Right lobe of liver (tissue), 6 donors: ENCODE data around the gene CCDC28B. TPM values are rescaled to one million over a fixed set of nuclear protein-coding genes. Genes with fewer than 3 reads are reported as not detected.

Source experiments
- ATAC-seq, 4 donors: fragments of 200-7000 bp; cut with Tn5 transposase; one replicate each; pipeline ENCODE4 v1.9.1; 2020; ENCODE audit warnings: mild to moderate bottlenecking in 4 of 4, moderate library complexity in 4 of 4
- DNase-seq, 3 donors: peaks; one replicate each; pipeline ENCODE4 v3.0.0-alpha.2; 2020
- H3K27ac ChIP-seq, 3 donors: fragments of 200-600 bp; one replicate each; pipeline ENCODE4 v1.8.0; 2022
- H3K27me3 ChIP-seq, 2 donors: fragments of 200-600 bp; one replicate each; pipeline ENCODE4 v1.8.0; 2022
- H3K36me3 ChIP-seq, 4 donors: fragments of 200-600 bp; sonication (generic) in 1 of 4; one replicate each; pipeline versions ENCODE4 v1.5.1 to v1.8.0; 2017 to 2022; ENCODE audit warnings: control low read depth in 1 of 4
- H3K4me1 ChIP-seq, 4 donors: fragments of 200-600 bp; sonication (generic) in 1 of 4; one replicate each; pipeline versions ENCODE4 v1.5.1 to v1.8.0; 2017 to 2022; ENCODE audit warnings: control low read depth in 1 of 4
- H3K4me3 ChIP-seq, 3 donors: fragments of 200-600 bp; one replicate each; pipeline ENCODE4 v1.8.0; 2022
- H3K9me3 ChIP-seq, 4 donors: fragments of 200-600 bp; sonication (generic) in 1 of 4; one replicate each; pipeline versions ENCODE4 v1.5.1 to v1.8.0; 2017 to 2022; ENCODE audit warnings: control low read depth in 1 of 4
- CTCF ChIP-seq, 4 donors: fragments of 200-600 bp in 3 of 4; fragments of 450-650 bp in 1 of 4; IDR thresholded peaks; one replicate each; pipeline versions ENCODE4 v1.5.1 to v1.8.0; 2016 to 2022; ENCODE audit warnings: antibody characterized with exemption in 4 of 4, mild to moderate bottlenecking in 2 of 4
- POLR2A ChIP-seq: fragments of 450-650 bp; IDR thresholded peaks from one replicate; pipeline ENCODE4 v1.6.1; 2017; ENCODE audit warnings: antibody characterized with exemption, mild to moderate bottlenecking
- WGBS: methylation state at CpG from one replicate; pipeline ENCODE4 v1.1.6; 2018; ENCODE audit warnings: low coverage, low lambda C conversion rate; ENCODE audit not compliant: insufficient coverage; ENCODE audit errors: missing lambda C conversion rate; 5-methylcytosine and 5-hydroxymethylcytosine counted together
- intact Hi-C, 2 donors: fragments of 100-400 bp; cut with DNase I; formaldehyde crosslinking; loops; one replicate each; pipeline versions ENCODE4 v1.11.2 to v1.14.1; 2022
- total RNA-seq, 6 experiments: library from RNA; depleted of rRNA in 2 of 6; stranded (reverse); fragments of >200 nt in 2 of 6; fragmentation: NEBNext Ultra II Directional in 3 of 6; extraction: Animal tissue kit (Norgen Biotek cat#: 25700) in 3 of 6; gene quantifications; one replicate each; pipeline versions ENCODE4 v1.1.0 to v1.2.4, GENCODE V29; 2016 to 2023
- donor health status: DM: no; HTN: yes; CAD: no.
- donor health status: DM: no; HTN: no; CAD: no.
- donor health status: DM: no; HTN: no; CAD: no.
- donor health status: DM: no; HTN: yes; CAD: no.
- donor health status: DM: no; HTN: yes; CAD: no.

Gene CCDC28B
- total RNA-seq, 6 experiments from 2014 or later: 0.56 to 1.3 (median 0.68) TPM

- WGBS: 60% methylated on average over 1 of the region's 20 CpGs
- DNase-seq (no peak), ATAC-seq (no peak)
- TF ChIP-seq CTCF (IDR thresholded peaks at IDR 0.05) (no peak), POLR2A (no peak)
- Histone ChIP-seq H3K9me3 (no peaks in the 10 kb centered on the region), H3K36me3 (no peaks in the 10 kb centered on the region), H3K4me1 (peaks cover 0 to 13% (median 6%) of the 10 kb centered on the region in 4 donors), H3K27ac (peak overlapping the region in 1 of 3 donors; percentile 68), H3K27me3 (no peaks in the 10 kb centered on the region), H3K4me3 (peak overlapping the region; percentile 49 to 57 (median 54))
- intact Hi-C loops: loop anchor here in 1 of 2 donors (10.0 kb wide), 1 partner anchor 65 kb away; no protein-coding TSS in a partner anchor
These were observed 39.4 kb downstream of the CCDC28B start for GRCh38 chr1:32239790-32240139.

- H3K4me1 ChIP-seq: peaks cover 0 to 13% (median 6%) of the 10 kb centered on the region in 4 donors
- peak overlapping the region; percentile 52 to 68 (median 55) for H3K27ac ChIP-seq
- H3K4me3 ChIP-seq: peak overlapping the region; percentile 49 to 57 (median 54)
- WGBS: 4% methylated on average over 35 of the region's 62 CpGs
- H3K9me3 ChIP-seq: no peaks in the 10 kb centered on the region
- no peaks in the 10 kb centered on the region for H3K27me3 ChIP-seq
- TF ChIP-seq POLR2A (peak; percentile 46), CTCF (IDR thresholded peaks at IDR 0.05) (peak in 3 of 4 donors; percentile 29 to 34 (median 33))
- ATAC-seq: peak; percentile 79 to 84 (median 80)
- intact Hi-C loops: no loop called here
- H3K36me3 ChIP-seq: no peaks in the 10 kb centered on the region
- peak; percentile 65 to 76 (median 67) for DNase-seq
These were observed 40.0 kb downstream of the CCDC28B start for GRCh38 chr1:32240140-32240951.

DNA sequence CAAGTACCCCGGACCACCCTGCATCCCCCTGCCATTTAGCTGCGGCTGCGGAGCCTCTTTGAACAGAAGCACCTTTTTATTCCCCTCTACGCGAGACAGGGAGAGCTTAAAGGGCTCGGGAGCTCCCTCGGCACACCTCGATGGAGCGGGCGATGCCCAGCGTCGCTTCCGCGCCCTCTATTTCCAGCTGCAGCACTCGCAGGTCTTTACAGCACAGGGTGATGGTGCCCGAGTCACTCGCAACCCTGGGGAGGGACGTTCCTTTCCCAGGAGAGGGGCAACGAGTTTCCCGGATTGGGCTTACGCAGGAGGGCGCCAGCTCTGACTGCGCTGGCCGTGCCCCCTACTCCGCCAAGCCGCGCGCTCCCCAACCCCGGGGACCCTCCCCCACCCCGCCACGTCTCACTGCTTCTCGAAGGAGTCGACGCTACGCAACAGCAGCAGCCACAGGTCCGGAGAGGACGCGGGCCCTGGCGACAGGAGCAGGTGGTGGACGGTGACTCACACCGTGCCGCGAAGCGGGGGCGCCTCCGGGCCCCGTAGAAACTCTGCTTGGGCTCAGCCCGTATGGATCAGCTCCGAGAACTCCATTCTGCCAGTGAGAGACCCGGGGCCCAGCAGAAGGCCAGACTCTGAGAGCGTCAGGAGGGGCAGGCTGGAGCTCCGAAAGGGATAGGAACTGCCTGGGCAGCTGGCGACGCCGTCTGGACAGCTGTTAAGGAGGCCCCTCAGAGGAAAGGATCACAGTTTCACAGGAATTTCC is 40.8 kb downstream of the CCDC28B start:
- ATAC-seq (peak; percentile 55 to 71 (median 63)), DNase-seq (peak in 2 of 3 donors; percentile 66)
- Histone ChIP-seq H3K27me3 (no peaks in the 10 kb centered on the region), H3K36me3 (no peaks in the 10 kb centered on the region), H3K27ac (peak overlapping the region; percentile 52 to 68 (median 55)), H3K4me3 (peak overlapping the region; percentile 49 to 57 (median 54)), H3K4me1 (peaks cover 0 to 13% (median 6%) of the 10 kb centered on the region in 4 donors), H3K9me3 (no peaks in the 10 kb centered on the region)
- WGBS: 1% methylated on average over 16 of the region's 55 CpGs
- peak; percentile 11 for TF ChIP-seq POLR2A
- TF ChIP-seq CTCF (IDR thresholded peaks at IDR 0.05): no peak
- intact Hi-C loops: no loop called here

GRCh38 chr1:32242341-32242851 is 42.0 kb downstream of the CCDC28B start:
- Histone ChIP-seq H3K4me3 (no peak overlapping the region), H3K27ac (peak overlapping the region in 1 of 3 donors; percentile 68), H3K4me1 (peaks cover 0 to 13% (median 6%) of the 10 kb centered on the region in 4 donors), H3K27me3 (no peaks in the 10 kb centered on the region), H3K36me3 (no peaks in the 10 kb centered on the region), H3K9me3 (no peaks in the 10 kb centered on the region)
- TF ChIP-seq POLR2A (no peak), CTCF (IDR thresholded peaks at IDR 0.05) (no peak)
- DNase-seq (no peak), ATAC-seq (no peak)
- intact Hi-C loops: no loop called here
- WGBS: 47% methylated on average over 6 of the region's 7 CpGs
